GM18507 (cell line): Measurements from ENCODE around the gene RELCH.
A peak's percentile ranks its signal among the peaks of the same experiment; 100 is the strongest.

Source experiments
- DNase-seq: peaks from one replicate; pipeline ENCODE4 v3.0.0; 2011; ENCODE audit warnings: low read depth; ENCODE audit not compliant: insufficient read length; ENCODE audit errors: extremely low spot score
- FAIRE-seq: peaks from 2 replicates; lab custom pipeline; 2011; peaks lifted over from hg19 to GRCh38; lab: Jason Lieb, UNC

The RELCH gene

DNA sequence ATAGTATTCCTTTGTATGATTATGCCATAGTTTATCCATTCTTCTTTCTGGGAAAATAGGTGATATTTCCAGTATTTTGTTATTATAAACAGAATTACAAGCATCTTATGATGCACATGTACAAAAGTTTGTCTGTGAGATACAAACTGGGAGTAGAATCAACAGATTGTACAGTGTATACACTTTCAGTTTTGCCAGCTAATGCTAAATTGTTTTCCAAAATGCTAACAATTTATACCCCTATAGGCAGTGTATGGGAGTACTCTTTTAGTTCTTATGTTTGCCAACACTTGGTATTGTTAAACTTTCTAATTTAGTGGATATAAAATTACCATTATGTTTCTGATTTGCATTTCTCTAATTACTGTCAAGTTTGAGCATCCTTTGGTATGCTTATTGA, 107.0 kb downstream of the RELCH start:
- FAIRE-seq (peak; percentile 54), DNase-seq (no peak)

DNA sequence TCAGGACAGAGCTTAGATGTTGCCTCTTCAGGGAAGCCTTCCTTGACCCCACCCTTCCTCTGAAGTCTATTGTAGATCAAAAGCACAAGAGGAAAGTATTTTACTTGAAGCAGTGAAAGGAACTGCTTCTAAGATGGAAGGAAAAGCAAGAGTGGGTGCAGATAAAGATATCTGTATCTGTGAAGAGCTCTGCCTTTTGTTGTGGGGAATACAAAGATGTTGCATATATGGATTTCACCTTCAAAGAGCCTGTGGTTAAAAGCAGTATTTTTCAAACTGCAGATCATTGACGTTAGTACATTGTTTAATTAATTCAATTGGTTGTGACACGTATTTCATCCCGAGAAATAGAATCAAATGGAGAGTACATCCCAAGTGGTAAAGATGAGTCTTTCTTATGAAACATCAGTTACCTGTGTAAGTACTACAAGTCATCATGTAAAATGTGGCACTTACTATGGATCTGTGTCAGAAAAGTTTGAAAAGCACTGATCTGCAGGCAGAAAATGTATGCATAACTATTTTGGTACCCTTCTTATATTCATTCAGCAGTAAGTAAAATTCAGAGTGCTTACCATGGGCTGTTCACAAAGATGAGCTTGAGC, 113.4 kb downstream of the RELCH start:
- FAIRE-seq (no peak), DNase-seq (no peak)

DNA sequence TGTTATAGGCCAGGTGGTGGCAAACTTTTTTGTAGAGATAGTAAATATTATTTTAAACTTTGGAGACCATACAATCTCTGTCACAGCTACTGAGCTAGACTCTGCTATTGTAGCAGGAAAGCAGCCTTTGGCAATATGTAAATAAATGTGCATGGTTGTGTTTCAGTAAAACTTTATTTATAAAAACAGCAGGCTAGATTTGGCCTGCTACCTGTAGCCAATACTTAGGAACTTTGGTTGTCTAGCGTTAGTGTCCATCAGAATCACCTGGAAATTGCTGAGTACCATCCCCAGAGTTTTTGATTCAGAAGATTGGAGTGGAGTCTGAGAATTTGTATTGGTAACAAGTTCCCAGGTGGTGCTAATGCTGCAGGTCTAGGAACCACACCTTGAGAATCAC, 114.3 kb downstream of the RELCH start:
- DNase-seq (no peak), FAIRE-seq (no peak)

DNA sequence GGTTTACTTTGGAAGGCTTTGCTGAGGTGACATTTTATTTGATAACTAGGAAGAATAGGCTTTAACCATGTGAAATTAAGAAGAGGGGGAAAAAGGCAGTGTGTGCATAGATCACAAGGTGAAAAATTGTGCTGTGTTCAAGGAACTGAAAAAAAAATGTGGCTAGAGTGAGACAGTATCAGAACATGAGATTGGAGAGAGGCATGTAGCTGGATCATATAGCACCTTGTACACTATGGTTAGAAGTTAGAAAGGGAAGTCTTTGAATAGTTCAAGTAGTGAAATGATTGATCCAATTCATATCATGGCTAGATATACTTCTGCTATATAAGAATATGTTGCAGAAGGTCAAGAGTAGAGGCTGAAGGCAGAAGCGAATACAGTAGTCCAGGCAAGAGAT, 125.8 kb downstream of the RELCH start:
- no peak for DNase-seq
- no peak for FAIRE-seq

DNA sequence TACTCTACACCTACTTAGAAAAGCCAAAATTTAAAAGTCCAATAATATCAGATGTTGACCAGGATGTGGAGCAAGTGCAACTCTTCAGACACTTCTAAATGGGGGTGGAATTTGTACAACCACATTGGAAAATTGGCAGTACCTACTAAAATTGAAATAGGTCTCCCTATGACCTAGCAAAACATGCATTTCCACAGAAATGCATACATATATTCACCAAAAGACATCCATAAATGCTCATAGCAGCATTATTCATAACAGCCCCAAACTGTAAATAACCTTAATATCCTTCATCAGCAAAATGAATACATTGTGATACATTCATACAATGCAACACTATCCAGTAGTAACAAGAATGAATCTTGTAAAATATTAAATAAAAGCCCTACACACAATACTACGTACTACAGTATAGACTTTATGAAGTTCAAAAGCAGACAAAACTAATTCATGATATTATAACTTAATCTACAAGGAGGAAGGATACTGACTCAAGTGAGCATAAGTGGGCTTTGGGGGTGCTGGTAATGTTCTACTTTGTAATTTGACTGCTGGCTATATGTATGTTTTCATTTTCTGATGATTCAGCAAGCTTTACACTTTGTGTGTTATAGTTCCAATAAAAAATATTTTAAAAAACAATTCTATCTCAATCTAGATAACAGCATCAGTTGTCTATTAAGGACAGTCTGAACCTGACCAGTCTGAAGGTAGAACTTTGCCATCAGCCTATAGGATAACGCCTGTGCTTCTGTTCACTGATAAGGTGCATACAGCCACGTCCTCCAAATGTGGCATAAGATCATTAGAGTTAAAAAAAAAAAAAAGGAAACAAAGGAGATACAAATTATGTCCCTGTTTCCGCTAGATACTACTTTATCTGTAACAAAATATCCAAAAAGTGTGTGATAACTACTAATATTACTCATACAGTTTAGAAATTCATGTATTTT, 131.4 kb downstream of the RELCH start:
- DNase-seq: no peak
- no peak for FAIRE-seq

DNA sequence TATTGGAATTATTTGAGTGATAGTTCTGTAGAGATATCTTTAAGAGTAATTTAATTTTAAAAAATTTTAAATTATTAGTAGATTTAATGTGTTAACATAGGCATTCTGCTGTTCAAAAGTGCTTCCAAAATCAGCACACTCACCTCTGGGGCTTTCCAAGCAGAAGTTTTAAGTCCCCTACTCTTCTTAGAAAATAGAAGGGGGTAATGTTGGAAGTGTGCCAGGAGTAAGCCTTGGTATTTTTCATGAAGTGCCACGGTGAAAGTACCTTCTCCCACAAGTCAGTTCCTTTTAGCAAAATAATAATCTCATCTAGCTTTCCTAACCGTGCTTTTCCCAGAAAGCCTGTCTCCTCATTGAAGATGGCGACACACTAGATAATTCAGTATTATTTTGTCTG, 134.1 kb downstream of the RELCH start:
- no peak for DNase-seq
- FAIRE-seq: no peak

DNA sequence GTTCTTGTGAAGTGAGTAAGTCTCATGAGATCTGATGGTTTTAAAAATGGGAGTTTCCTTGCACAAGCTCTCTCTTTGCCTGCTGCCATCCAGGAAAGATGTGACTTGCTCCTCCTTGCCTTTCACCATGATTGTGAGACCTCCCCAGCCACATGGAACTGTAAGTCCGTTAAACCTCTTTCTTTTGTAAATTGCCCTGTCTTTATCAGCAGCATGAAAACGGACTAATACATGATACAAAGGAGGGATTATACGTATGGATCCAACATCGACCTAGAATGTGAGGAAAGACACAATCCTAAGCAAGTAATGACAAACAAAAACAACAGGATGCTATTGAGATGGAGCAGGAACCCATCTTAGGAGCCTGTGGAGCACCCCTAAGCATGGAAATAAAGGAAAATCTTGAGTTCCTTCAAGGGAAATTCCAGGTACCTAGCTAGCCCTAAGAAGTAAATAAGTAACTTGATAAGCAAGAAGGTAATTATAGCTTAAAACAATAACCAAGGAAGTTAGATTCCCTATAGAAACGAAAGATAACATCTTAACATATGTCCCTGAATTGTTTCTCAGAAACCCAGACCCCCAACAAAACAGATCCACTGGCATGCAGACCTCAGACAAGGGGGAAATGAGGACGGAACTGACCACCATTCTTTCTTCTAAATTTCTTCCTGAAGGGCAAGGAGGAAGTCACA, 136.6 kb downstream of the RELCH start:
- no peak for DNase-seq
- FAIRE-seq: peak; percentile 67

DNA sequence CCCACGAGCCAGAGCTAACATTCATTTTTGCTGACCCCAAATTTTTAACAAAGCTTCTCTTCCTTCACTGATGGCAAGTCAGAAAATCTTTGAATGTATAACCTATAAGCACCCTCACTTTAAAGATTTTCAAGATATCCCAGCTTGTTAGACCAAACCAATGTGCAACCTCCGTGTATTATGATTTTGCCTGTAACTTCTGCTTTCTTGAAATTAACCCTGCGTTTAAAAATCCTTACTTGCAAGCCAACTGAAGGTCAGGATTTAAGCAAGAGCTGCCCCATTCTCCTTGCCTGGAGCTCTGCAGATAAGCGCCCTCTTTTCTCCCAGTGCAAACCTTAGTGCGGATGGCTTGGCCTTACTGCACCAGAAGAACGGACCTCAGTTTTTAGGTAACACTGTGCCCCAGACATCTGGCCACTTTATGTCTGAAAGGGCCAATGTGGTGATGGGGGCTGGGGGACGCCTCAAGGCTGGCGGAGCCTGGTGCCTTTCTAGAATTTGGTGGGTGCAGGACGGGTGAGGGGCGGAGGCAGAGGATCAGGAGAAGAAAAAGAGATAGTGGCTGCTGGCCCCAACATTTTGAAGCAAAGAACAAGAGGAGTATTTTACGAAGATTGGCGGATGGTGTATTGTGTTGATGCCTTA, 137.2 kb downstream of the RELCH start:
- DNase-seq (no peak), FAIRE-seq (peak; percentile 18)

DNA sequence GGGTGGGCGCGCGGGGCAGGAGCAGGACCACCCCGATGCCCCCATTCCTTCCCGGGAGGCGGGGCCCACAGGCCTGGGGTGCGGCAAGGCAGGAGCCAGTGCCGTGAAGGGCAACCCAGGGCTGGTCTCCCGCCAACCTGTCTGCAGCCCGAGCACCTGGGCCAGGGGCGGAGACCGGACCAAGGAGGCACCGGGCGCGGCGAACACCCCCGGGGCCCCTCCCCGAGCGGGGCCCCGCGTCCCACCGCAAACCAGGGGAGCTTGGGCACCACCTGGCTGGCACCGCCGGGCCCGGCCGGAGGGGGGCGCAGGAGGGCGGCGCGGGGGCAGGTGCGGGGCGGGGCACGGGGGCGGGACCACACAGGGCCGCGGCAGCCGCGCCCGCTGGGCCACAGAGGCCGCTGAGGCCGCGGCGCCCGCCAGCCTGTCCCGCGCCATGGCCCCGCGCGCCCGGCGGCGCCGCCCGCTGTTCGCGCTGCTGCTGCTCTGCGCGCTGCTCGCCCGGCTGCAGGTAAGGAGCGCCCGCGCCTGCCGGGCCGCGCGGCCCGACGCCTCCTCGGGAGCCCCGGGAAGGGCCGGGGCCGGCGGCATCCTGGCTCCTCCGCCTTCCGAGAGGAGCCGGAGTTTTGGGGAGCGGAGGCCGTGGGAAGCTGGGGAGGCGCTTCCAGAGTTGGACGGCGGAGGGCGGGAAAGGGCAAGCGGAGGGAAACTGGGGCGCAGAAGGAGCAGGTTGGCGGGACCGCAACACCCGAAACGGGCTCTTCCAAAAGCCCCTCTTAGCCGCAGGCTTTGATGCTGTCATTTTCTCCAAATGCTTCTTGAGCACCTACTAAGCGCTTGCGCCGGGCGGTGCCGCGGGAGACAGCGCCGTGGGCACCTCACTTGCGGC, 138.1 kb downstream of the RELCH start, which contains the start of gene TNFRSF11A:
Gene TNFRSF11A (plus strand): TSS at position 394 of the 889 bp plus-strand sequence. CDS start 43 bp downstream, at position 437.
- DNase-seq (peak; percentile 62), FAIRE-seq (no peak)

DNA sequence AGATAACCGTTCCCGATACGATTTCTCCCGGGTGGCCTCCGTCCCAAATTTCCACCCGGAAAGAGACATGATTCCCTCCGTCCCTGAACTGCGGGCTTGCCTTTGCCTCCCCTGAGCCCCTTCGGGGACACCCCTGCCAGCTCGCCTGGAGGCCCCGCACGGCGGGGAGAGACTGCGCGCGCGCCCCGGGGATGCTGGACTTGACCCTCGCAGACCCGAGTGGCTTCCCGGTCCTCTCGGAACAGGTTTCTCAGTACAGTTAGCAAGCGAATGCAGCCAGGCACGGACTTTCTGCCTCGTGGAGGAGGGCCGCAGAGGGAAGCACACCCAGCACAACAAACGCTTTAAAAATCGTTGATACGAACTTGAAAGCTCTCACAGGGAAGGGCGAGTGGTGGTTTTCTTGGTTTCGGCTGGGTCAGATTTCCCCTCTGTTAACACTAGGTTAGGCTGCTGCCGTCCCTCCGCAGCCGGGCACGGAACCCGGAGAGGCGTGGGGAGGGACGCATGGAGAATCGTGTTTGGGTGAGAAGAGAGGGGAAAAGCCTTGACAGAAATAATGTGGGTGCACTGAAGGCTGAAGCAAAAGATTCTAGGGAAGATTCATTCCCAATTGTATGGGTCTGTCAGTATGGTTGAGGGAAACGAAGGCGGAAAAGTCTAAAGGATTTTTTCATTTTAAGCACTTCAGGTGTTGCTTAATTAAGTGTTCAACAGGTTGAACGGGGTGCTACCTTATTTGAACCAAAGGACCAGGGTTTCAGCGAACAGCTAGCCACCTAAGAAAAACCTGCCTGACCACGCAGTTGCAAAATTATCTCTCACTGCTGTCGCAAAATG, 139.0 kb downstream of the RELCH start:
- FAIRE-seq (peak; percentile 84), DNase-seq (no peak)

DNA sequence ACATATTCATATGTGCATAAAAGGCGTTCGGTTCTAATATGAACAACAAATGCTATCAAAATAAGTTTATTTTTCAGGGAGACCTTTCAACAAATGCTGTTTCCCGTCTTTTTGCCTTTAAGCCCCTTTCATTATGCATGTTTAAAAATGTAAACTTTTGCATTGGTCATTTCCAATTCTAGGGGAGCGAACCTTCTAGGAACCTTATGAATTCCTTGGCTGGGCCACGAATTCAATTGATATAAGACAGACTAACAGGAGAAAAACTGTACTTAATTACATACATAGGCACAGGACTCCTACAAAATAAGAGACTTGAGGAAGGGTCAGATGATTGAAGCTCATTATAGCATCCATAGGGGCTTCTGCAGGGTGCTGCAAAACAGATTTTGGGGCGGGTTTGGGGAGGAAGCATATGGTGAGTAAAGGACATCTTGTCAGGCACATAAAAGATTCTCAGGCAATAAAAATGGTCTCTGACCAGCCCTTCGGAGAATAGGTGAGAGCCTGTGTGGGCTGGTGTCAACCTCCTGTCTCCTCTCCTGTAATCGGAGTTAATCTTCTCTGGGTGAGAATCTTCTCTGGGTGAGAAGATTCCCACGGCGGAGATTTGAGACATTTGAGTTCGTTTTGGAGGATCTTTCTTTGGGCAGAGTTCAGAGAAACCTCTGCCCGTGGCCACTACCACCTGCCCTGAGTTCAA, 139.7 kb downstream of the RELCH start:
- no peak for DNase-seq
- peak; percentile 38 for FAIRE-seq

DNA sequence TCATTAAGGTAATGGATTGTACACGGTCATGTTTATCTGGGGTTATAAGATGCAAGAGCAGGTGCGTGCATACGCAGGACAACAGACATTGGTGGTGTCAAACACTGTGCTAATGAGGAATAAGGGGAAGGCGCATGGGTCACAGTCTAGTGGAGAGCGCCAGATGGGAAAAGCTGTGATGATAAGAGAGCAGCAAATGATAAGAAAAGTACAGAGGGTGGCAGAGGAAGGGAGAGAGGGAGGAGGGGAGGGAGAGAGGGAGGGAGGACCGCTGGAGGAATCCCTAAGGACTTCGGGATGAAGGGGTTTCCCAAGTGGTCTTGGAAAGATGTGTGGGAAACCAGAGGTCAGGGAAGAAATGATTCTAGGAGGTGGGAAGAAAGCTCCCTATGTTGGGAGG, 140.9 kb downstream of the RELCH start:
- FAIRE-seq: no peak
- DNase-seq: no peak

DNA sequence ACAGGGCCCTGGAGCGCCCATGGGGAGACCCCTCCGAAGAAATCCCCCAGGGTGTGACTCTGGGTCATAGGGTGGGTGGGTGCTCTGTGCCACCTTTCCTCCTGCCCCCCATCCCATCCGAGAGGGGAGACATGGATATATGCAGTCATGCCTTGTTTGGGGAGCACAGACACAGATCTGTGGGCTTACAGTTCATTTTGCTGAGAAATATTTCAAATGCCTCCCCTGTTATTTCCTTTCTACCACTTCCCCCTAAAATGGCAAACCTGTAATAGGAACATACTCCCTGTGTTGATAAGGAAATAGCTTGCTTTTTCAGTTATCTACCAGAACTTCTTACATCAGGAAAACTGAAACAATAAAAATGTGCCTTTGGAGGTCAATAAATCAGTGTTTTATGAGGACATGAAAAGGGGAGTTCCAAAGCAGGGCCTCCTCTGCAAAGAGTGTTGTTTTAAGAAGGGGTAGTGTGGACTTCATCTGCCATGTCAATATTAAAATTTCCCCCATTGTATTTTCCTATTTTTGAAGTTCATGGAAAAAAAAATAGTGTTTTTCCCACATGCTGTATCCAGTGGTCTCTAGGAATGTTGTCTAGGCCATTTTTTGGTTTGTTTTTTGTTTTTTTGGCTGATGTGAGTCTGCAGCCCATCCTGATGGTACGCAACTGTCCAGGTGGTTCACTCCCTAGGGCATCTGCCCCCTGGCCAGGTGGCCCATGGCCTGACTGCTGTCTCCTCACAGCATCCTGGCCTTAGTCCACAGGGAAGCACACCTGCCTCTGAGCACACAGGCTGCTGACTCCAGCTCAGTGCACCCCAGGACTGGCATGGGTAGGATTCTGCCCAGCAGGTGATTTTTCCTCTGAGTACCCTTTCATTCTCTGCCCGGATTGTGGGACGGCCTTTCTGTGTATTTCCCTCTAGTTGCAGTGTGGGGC, 141.8 kb downstream of the RELCH start:
- FAIRE-seq: no peak
- DNase-seq: no peak

DNA sequence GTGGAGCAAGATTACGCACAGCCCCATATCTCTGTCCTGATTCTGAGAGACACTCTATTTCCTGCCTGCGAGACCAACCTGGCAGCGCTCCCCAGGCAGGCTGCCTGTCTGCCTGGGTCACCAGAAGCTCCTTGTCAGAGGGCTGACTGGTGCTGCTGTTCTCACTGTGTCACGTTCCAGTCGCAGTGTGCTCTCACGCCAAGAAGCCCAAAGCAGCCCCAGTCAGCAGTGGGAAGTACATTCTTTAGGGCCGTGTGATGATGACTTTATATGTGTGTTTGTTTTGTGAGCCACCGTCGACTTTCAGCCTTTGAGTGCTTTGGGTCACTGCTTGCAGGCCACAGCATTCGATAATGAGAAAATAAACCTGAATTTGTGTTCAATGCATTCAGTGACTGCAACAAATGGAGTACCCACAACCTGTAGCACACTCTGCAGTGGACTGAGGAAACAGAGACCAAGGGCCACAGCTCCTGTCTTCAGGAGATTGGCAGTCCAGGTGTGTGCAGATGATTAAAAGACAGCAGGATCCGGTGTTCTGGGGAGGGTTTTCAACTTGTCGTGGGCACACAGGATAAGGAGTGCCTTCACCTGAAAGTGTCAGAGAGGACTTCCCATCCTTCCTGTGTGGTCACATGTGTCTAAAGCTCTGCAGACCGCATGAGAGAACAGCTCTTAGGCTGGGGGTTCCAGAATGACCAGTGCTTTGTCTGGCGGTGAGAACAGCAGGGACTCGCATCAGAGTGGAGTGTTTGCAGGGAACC, 142.8 kb downstream of the RELCH start:
- DNase-seq (no peak), FAIRE-seq (peak; percentile 73)

DNA sequence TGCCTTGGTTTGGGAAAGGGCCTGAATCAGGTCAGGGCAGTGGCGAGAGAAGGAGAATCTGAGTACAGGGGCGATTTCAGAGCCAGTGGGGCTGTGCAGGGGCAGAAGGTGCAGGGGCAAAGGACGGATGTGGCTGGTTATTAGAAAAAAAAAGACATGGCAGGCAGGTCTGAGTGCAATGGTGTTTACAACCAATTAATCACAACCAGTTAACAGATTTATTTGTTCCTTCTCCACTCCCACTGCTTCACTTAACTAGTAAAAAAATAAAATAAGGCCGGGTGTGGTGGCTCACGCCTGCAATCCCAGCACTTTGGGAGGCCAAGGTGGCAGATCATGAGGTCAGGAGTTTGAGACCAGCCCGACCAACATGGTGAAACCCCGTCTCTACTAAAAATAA, 143.6 kb downstream of the RELCH start:
- no peak for DNase-seq
- no peak for FAIRE-seq
